Ishikawa (cell line): Measurements from ENCODE around the gene ATP10B.

Source experiments
- CEBPB ChIP-seq: IDR thresholded peaks from 2 replicates; pipeline ENCODE4 v1.6.1; 2012
- CREB1 ChIP-seq: IDR thresholded peaks from 2 replicates; pipeline ENCODE4 v1.6.1; 2012; ENCODE audit warnings: low read depth
- EGR1 ChIP-seq: IDR thresholded peaks from 2 replicates; pipeline ENCODE4 v1.6.1; 2012
- EP300 ChIP-seq: IDR thresholded peaks from 2 replicates; pipeline ENCODE4 v1.6.1; 2012; ENCODE audit warnings: borderline replicate concordance
- FOXM1 ChIP-seq: IDR thresholded peaks from 2 replicates; pipeline ENCODE4 v1.6.1; 2012; ENCODE audit warnings: low read depth, borderline replicate concordance
- MAX ChIP-seq: IDR thresholded peaks from 2 replicates; pipeline ENCODE4 v1.6.1; 2012
- NFIC ChIP-seq: IDR thresholded peaks from 2 replicates; pipeline ENCODE4 v1.6.1; 2012
- RAD21 ChIP-seq: IDR thresholded peaks from 2 replicates; pipeline ENCODE4 v1.6.1; 2012; ENCODE audit warnings: low read depth
- REST ChIP-seq: IDR thresholded peaks from 2 replicates; pipeline ENCODE4 v1.6.1; 2012; ENCODE audit warnings: low read depth, mild to moderate bottlenecking
- TAF1 ChIP-seq: IDR thresholded peaks from 2 replicates; pipeline ENCODE4 v1.6.1; 2012; ENCODE audit warnings: low read depth, mild to moderate bottlenecking
- TCF12 ChIP-seq: IDR thresholded peaks from 2 replicates; pipeline ENCODE4 v1.6.1; 2012; ENCODE audit warnings: low read depth
- TEAD4 ChIP-seq: IDR thresholded peaks from 2 replicates; pipeline ENCODE4 v1.6.1; 2012
- USF1 ChIP-seq: IDR thresholded peaks from 2 replicates; pipeline ENCODE4 v1.6.1; 2012
- YY1 ChIP-seq: IDR thresholded peaks from 2 replicates; pipeline ENCODE4 v1.6.1; 2012; ENCODE audit warnings: low read depth
- ZBTB7A ChIP-seq: IDR thresholded peaks from 2 replicates; pipeline ENCODE4 v1.6.1; 2012; ENCODE audit warnings: low read depth

Gene ATP10B

GRCh38 chr5:160668356-160668755 lies 183.7 kb downstream of the ATP10B start:
- TF ChIP-seq USF1 (no peak), CEBPB (no peak), REST (no peak), NFIC (no peak), TAF1 (no peak), YY1 (no peak)

GRCh38 chr5:160667160-160667559 lies 184.9 kb downstream of the ATP10B start:
- no peak for TF ChIP-seq RAD21
- no peak for TF ChIP-seq TAF1
- no peak for TF ChIP-seq EP300
- no peak for TF ChIP-seq TEAD4

- TF ChIP-seq EGR1: no peak
- no peak for TF ChIP-seq CREB1
- TF ChIP-seq TEAD4: no peak
- no peak for TF ChIP-seq USF1
- TF ChIP-seq ZBTB7A: no peak
Observed at GRCh38 chr5:160665460-160665859, 186.6 kb downstream of the ATP10B start.

- TF ChIP-seq TCF12: no peak
- TF ChIP-seq YY1: no peak
- no peak for TF ChIP-seq ZBTB7A
- no peak for TF ChIP-seq FOXM1
- no peak for TF ChIP-seq EP300
- no peak for TF ChIP-seq EGR1
- no peak for TF ChIP-seq REST
- no peak for TF ChIP-seq CREB1
- TF ChIP-seq TEAD4: no peak
- no peak for TF ChIP-seq CEBPB
- TF ChIP-seq RAD21: no peak
- no peak for TF ChIP-seq USF1
- TF ChIP-seq NFIC: no peak
- TF ChIP-seq TAF1: no peak
- TF ChIP-seq MAX: no peak
Observed at GRCh38 chr5:160660132-160660531, 191.9 kb downstream of the ATP10B start.

GRCh38 chr5:160657622-160658458 lies 194.2 kb downstream of the ATP10B start:
- no peak for TF ChIP-seq TAF1
- no peak for TF ChIP-seq USF1
- TF ChIP-seq RAD21: no peak
- TF ChIP-seq EGR1: no peak
- no peak for TF ChIP-seq ZBTB7A
- no peak for TF ChIP-seq NFIC
- no peak for TF ChIP-seq REST
- TF ChIP-seq TEAD4: no peak
- TF ChIP-seq CREB1: no peak
- TF ChIP-seq FOXM1: no peak
- TF ChIP-seq YY1: no peak
- no peak for TF ChIP-seq EP300
- no peak for TF ChIP-seq TCF12
- TF ChIP-seq CEBPB: no peak
- TF ChIP-seq MAX: no peak
